Kidney (tissue), 14 donors: ENCODE data around the gene WDR83. TPM values are rescaled to one million over a fixed set of nuclear protein-coding genes. Genes with fewer than 3 reads are reported as not detected.
"Not testable (repeated sequence)": the region's sequence is repeated elsewhere in the genome, so short reads cannot be mapped to it uniquely, and the experiment has no call there.

Experiments used
- DNase-seq, 5 donors: peaks; one replicate each; pipeline ENCODE4 v3.0.0-alpha.2; 2013 to 2020
- FAIRE-seq: peaks from 2 replicates; lab custom pipeline; 2012; peaks lifted over from hg19 to GRCh38; lab: Jason Lieb, UNC
- H3K27ac ChIP-seq, 2 donors: one replicate each; pipeline ENCODE4 v1.7.0; 2013; ENCODE audit warnings: low read depth in 2 of 2, low read length in 2 of 2, inconsistent platforms in 1 of 2
- H3K27me3 ChIP-seq: one replicate; pipeline ENCODE4 v1.7.1; 2013; ENCODE audit warnings: low read length, inconsistent platforms; ENCODE audit not compliant: control insufficient read depth, insufficient read depth
- H3K36me3 ChIP-seq, 3 donors: one replicate each; pipeline versions ENCODE4 v1.7.0 to v1.7.1; 2013; ENCODE audit warnings: low read length in 3 of 3, control low read depth in 1 of 3, inconsistent platforms in 1 of 3; ENCODE audit not compliant: insufficient read depth in 3 of 3, control insufficient read depth in 2 of 3
- H3K4me1 ChIP-seq, 3 donors: one replicate each; pipeline versions ENCODE4 v1.7.0 to v1.7.1; 2013; ENCODE audit warnings: low read length in 3 of 3, inconsistent platforms in 1 of 3, low read depth in 1 of 3; ENCODE audit not compliant: control insufficient read depth in 2 of 3, insufficient read depth in 2 of 3
- H3K4me3 ChIP-seq, 3 donors: one replicate each; pipeline versions ENCODE4 v1.7.0 to v1.8.1; 2013; ENCODE audit warnings: low read length in 3 of 3, control low read depth in 1 of 3, inconsistent platforms in 1 of 3
- H3K9ac ChIP-seq, 3 donors: one replicate each; pipeline versions ENCODE4 v1.7.0 to v1.7.1; 2013; ENCODE audit warnings: low read length in 3 of 3, control low read depth in 1 of 3, inconsistent platforms in 1 of 3
- H3K9me3 ChIP-seq, 3 donors: one replicate each; pipeline versions ENCODE4 v1.7.0 to v1.7.1; 2013; ENCODE audit warnings: low read length in 3 of 3, control low read depth in 1 of 3, inconsistent platforms in 1 of 3; ENCODE audit not compliant: control insufficient read depth in 2 of 3, insufficient read depth in 1 of 3
- CTCF ChIP-seq: IDR thresholded peaks from 3 replicates; pipeline ENCODE4 v1.5.1; 2012; ENCODE audit warnings: mild to moderate bottlenecking, moderate library complexity, borderline replicate concordance; ENCODE audit not compliant: insufficient read depth; ENCODE audit errors: extremely low read depth
- intact Hi-C: fragments of 100-400 bp; cut with DNase I; formaldehyde crosslinking; loops from one replicate; pipeline ENCODE4 v1.11.1; 2022
- polyA plus RNA-seq: library from polyadenylated mRNA; stranded (reverse); fragments of 350-450 nt; fragmentation: Illumina TruSeq; extraction: RNeasy Lipid Tissue Mini Kit (QIAGEN cat#74804); gene quantifications from one replicate; pipeline ENCODE4 v1.2.3, GENCODE V29; 2014; ENCODE audit warnings: low read depth, low replicate concordance; ENCODE audit not compliant: insufficient read depth
- total RNA-seq: library from RNA; stranded (reverse); fragmentation: NEBNext Ultra II Directional; extraction: Animal tissue kit (Norgen Biotek cat#: 25700); gene quantifications from one replicate; pipeline ENCODE4 v1.2.1, GENCODE V29; 2021
- donor health status: control.
- donor health status: control.
- donor health status: control.
- donor health status: control.
- donor health status: control.
- donor health status: DM: yes; HTN: yes; CAD: no.
- donor health status: Normal renal cell carcinoma (clear cell type).

WDR83 gene
- total and polyA plus RNA-seq, 2 donors from 2014 or later = 10.5 to 21.2 TPM

- TF ChIP-seq CTCF = no peak
- peaks cover 13 to 44% (median 28%) of the 10 kb centered on the region in 3 donors for H3K36me3 ChIP-seq
- no peak overlapping the region for H3K9ac ChIP-seq
- no peak overlapping the region for H3K4me3 ChIP-seq
- FAIRE-seq = no peak
- H3K4me1 ChIP-seq = peaks cover 0 to 4% (median 0%) of the 10 kb centered on the region in 3 donors
- H3K27ac ChIP-seq = no peak overlapping the region
- DNase-seq = no peak
- intact Hi-C loops = loop anchor here (10.0 kb wide), 1 partner anchor 118 kb away; the partner anchor contains the start of gene JUNB
- H3K9me3 ChIP-seq = no peaks in the 10 kb centered on the region
- H3K27me3 ChIP-seq = no peaks in the 10 kb centered on the region
Observed at GRCh38 chr19:12676928-12677327, 10.3 kb downstream of the WDR83 start.

GRCh38 chr19:12678039-12678438 is 11.4 kb downstream of the WDR83 start:
- not testable (repeated sequence) for H3K27ac ChIP-seq, FAIRE-seq

GRCh38 chr19:12680034-12680433 is 13.4 kb downstream of the WDR83 start:
- no peak overlapping the region for H3K27ac ChIP-seq
- peaks cover 0 to 4% (median 0%) of the 10 kb centered on the region in 3 donors for H3K4me1 ChIP-seq
- no peak overlapping the region for H3K4me3 ChIP-seq
- intact Hi-C loops = no loop called here
- TF ChIP-seq CTCF = no peak
- peaks cover 10 to 33% (median 22%) of the 10 kb centered on the region in 3 donors for H3K36me3 ChIP-seq
- FAIRE-seq = no peak
- no peaks in the 10 kb centered on the region for H3K27me3 ChIP-seq
- no peak overlapping the region for H3K9ac ChIP-seq
- H3K9me3 ChIP-seq = no peaks in the 10 kb centered on the region
- no peak for DNase-seq

More at GRCh38 chr19:12678039-12678438, 11.4 kb downstream of the WDR83 start:
- intact Hi-C loops = loop anchor here (10.0 kb wide), 1 partner anchor 117 kb away; the partner anchor contains the start of gene JUNB
- H3K36me3 ChIP-seq = peaks cover 13 to 38% (median 26%) of the 10 kb centered on the region in 3 donors
- DNase-seq, H3K4me1 ChIP-seq, H3K4me3 ChIP-seq, H3K27me3 ChIP-seq, H3K9me3 ChIP-seq, H3K9ac ChIP-seq: not testable (repeated sequence)

- no peak for TF ChIP-seq CTCF
- peak within 1 kb of the TSS; percentile 71 to 94 (median 86) for H3K4me3 ChIP-seq
- H3K9ac ChIP-seq = peak within 1 kb of the TSS; percentile 35 to 97 (median 75)
- no peaks in the 10 kb centered on the region for H3K27me3 ChIP-seq
- DNase-seq = peak; percentile 96 to 99 (median 96)
- intact Hi-C loops = no loop called here
- peaks cover 6 to 24% (median 18%) of the 10 kb centered on the region in 3 donors for H3K36me3 ChIP-seq
- peak; percentile 13 for FAIRE-seq
- peak within 1 kb of the TSS; percentile 92 to 94 for H3K27ac ChIP-seq
- H3K4me1 ChIP-seq = peaks cover 0 to 2% (median 0%) of the 10 kb centered on the region in 3 donors
- H3K9me3 ChIP-seq = no peaks in the 10 kb centered on the region
Observed at GRCh38 chr19:12681074-12681987, 14.7 kb downstream of the WDR83 start, which contains the start of gene DHPS. Gene DHPS, minus strand, starts transcription at chr19:12681880. Its CDS starts 114 bp downstream, at chr19:12681766.
